ENCODE data around the gene DRD4.

The DRD4 gene

DNA sequence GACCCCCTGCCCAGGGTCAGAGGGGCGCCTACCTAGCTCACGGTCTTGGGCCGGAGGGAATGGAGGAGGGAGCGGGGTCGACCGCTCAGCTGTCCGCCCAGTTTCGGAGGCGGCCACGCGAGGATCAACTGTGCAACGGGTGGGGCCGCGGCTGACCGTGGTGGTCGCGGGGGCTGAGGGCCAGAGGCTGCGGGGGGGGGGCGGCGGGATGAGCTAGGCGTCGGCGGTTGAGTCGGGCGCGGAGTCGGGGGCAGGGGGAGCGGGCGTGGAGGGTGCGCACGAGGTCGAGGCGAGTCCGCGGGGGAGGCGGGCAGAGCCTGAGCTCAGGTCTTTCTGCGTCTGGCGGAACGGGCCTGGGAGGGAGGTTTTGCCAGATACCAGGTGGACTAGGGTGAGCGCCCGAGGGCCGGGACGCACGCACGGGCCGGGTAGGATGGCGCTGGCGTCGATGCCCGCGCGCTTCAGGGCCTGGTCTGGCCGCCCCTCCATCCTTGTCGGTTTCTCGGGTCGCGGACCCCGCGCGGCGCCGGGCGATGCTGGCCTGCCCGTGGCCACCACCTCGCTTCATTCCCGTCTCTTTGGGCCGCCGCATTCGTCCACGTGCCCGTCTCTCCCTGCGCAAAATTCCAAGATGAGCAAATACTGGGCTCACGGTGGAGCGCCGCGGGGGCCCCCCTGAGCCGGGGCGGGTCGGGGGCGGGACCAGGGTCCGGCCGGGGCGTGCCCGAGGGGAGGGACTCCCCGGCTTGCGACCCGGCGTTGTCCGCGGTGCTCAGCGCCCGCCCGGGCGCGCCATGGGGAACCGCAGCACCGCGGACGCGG lies at the start of gene DRD4:
TSS of gene DRD4 (plus strand) at position 759 of the 822 bp plus-strand sequence. CDS start at position 795, 36 bp downstream.
- no peak for DNase-seq

DNA sequence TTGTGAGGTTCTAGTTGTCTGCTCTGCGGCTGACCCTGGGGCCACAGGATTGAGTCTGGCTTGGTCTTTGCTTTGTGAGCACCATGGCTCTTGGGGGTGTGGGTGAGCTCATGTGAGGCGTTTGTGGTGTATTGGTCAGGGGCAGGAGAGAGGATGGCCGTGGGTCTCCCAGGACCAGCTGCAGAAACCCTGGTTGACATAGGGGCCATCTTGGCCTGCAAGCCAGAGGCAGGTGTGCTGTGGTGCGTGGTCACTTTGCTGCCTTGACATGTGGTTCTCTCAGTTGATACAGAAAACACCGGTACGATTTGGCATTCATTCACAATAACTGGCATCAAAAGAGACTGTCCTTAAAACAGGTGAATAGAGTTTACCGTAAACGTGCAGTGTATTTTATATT lies 49.5 kb upstream of the DRD4 start:
- no peak for DNase-seq

DNA sequence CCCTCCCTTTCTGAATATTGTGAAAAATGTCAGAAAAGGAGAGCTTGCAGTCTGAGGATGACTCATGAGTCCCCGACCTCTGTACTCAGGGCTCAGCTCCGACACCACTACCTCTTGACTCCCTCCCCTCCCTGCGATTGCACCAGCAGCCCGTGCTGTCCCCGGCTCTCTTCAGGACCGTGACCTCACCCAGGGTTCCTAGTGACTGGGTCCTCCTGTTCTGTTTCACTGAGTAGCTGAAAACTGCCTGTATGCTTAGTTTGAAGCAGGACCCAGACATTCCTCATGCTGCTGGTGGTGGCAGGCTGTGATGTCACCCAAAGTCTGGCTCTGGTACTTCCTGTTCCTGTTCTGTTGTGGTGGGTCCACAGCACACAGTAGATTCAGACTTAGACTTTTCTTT lies 49.1 kb upstream of the DRD4 start:
- peak; percentile 62 for DNase-seq

DNA sequence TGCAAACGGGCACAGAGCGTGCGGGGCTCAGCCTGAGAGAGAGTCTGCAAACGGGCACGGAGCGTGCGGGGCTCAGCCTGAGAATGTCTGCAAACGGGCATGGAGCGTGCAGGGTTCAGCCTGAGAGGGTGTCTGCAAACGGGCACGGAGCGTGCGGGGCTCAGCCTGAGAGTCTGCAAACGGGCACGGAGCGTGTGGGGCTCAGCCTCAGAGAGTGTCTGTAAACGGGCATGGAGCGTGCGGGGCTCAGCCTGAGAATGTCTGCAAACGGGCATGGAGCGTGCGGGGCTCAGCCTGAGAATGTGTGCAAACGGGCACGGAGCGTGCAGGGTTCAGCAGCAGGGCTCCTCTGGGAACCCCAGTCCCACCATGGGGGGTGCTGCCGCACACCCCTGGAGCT lies 47.3 kb upstream of the DRD4 start:
- DNase-seq = no peak

DNA sequence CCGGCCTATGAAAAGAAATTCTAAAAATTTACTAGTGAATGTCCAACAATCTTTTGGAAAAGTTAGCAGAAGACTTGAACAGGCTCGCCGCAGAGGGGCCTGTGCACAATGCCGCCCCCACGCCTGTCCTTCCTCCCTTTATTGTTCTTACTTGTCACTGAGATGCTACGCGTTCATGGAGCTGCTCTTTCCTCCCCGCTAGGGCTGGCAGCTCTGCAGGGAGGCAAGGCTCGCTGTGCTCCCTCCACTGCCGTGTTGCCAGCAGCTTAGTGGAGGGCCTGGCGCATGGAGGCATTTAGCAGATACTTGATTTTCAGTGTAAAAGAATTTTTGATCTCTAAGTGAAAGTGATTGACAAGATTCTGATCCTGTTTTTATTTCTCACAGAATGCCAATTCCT lies 46.1 kb upstream of the DRD4 start:
- DNase-seq = no peak

DNA sequence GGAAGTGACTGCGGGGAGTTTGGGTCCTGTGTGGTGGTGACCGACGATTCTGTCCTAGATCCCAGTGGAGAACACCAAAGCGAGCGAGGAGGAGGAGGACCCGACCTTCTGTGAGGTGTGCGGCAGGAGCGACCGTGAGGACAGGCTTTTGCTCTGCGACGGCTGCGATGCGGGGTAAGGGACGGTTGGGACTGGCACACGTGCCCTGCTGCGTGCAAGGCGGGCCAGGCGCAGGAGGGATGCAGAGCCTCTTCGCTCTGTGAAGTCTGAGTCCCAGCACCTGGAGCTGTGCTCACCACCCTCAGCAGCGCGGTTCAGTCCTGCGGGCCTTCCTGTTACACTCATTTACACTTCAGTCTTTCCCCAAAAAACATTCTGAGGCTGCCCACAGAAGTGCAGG lies 44.6 kb upstream of the DRD4 start:
- no peak for DNase-seq

DNA sequence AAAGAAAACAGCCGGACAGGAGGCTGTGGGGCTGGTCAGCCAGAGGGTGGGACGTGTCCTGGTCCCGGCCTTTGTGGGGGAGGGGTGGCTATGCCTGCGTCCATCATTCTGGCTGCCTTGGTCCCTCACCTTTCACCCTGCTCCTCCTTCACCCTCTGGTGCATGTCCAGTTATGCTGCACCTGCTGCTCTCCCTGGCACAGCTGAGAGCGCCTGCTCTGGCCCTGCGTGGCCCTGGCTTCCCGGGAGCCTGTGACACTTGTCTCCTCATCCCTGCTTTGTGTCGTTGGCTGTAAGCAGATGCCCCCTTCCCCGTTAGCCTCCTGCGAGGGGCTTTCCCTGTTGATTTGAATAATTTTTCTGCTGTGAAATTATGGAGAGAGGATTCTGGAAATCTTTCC lies 44.2 kb upstream of the DRD4 start:
- DNase-seq = no peak

DNA sequence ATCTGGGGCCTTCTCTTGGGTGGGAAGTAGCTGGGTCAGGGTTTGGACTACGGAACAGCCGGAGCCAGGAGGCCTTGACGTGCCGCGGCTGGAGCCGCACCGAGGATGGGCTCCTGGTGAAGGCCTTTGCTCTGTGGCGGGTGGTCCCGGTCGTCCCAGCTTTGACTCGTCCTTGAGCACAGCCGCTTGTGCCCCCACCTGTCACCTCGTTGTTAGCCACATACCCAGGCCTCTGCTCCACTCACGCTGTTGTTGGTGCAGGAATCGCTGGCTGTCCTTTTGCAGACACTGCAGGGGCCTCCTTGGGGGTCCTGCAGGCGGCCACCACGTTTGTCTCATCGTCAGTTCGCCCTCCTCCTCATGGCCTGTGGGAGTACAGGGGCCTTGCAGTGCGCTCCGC lies 43.7 kb upstream of the DRD4 start:
- DNase-seq = no peak

DNA sequence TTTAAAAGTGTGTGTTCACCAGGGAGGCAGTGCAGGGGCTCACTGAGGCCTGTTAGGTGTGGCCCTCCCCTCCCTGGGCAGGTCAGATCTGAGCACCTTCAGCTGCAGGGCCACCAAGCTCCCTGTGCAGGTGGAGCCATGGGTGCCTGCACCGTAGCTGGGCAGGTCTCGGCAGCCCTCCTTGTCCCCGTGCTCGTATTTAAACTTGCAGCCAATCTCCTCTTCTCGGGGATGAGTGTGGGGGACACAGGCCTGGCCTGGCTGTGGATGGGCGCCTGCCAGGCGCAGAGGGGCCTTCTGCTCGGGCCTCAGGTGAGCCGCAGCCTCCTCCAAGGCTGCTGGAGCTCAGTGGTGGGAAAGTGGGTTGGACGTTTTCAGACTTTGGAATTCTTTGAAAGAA lies 41.7 kb upstream of the DRD4 start:
- no peak for DNase-seq

DNA sequence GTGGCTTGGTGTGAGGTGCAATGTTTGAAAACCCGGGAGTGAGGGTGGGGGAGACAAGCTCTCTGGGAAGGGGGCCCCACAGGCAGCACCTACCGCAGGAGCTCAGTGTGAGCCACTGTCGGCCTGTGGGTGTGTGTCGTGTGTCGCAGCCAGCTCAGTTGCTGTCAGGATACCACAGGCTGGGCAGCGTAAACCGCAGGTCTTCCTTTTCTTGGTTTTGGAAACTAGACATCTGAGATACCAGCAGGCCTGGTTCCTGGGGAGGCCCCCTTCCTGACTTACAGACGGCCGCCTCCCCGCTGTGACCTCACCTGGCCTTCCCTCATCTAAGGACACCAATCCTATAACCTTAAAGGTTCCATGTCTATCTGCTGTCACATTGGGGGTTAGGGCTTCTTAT lies 40.7 kb upstream of the DRD4 start:
- DNase-seq = no peak

DNA sequence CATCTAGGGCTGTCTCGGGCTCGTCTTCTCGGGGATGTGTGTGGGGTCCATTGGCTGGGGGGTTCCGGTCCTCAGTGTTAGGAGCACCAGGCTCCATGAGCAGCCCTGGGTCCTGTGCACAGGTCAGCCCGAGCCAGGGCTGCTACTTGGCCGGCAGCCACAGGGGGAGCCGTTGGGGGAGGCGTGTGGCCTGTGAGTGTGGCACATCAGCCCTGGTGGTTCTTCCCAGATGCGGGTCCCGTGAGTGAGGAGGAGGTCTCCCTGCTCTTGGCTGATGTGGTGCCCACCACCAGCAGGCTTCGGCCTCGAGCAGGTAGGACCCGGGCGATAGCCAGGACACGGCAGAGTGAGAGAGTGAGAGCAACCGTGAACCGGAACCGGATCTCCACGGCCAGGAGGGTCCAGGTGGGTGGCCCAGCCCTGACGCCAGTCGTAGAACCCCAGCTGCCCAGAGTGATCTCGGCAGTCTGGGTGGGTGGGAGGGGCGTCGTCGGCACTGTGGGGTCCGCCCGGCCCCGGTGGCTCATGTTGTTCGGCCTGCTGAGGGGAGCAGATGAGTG lies 39.8 kb upstream of the DRD4 start:
- no peak for DNase-seq

DNA sequence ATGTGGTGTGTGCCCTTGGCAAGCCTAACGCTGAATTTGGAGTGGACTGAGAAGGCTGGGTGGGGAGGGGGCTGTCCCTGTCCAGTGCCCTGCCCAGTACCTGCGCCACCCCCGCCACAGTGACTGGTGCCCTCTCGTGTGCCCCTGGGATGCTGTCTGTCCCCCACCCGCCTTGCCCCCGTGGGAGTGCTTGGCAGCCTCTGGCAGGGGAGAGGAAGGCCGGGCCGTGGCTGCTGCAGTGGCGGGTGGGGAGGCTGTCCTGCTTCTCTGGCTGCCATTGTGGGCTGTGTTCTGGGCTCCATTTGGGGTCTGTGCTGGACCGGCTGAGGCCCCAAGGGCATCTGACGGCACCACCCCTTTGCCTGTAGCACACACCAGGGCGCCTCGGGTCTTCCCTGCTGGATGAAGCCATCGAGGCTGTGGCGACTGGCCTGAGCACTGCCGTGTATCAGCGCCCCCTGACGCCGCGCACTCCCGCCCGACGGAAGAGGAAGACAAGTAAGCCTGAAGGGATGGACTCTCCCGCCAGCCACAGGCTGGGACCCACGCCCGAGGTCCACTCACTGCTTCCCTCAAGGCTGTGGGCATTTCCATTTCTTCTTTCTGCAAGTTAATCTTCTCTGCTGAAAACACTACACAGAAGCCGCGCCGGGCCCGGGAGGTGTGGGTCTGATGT lies 38.9 kb upstream of the DRD4 start:
- no peak for DNase-seq

DNA sequence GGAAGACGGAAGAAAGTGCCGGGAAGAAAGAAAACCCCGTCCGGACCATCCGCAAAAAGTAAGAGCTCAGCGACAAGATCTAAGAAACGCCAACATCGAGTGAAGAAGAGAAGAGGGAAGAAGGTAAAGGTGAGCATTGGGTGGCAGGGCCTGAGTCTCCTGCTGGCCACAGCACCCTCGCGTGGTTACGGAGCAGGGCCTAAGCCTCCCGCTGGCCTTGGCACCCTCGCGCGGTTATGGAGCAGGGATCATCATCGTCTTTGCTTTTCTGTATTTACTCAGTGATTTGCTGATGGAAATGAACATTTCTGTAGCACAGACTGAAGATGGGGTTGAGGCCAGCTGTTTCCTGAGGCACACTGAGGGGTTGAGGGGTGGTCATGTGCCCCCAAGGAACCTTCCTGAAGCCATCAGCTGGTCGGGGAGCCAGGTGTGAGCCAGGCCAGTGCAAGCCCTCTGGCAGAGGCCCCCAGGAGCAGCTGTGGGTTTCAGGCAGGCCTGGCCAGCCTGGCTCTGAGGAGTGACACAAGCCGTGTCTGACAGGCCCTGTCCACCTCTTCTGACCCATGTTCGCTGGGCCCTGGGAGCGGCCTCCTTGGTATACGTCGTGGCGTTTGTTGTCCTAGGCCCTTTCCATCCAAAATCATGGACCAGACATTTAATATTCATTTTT lies 35.4 kb upstream of the DRD4 start:
- DNase-seq = no peak

DNA sequence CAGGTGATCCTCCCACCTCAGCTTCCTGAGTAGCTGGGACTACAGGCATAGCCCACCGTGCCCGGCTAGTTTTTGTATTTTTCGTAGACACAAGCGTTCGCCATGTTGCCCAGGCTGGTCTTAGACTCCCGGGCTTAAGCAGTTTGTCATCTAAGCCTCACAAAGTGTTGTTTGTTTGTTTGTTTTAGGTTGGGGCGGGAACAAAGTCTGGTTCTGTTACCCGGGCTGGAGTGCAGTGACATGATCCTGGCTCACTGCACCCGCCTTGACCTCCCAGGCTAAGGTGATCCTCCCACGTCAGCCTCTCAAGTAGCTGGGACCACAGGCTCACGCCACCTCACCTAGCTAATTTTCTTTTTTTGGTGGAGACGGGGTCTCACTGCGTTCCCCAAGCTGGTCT lies 33.9 kb upstream of the DRD4 start:
- no peak for DNase-seq

DNA sequence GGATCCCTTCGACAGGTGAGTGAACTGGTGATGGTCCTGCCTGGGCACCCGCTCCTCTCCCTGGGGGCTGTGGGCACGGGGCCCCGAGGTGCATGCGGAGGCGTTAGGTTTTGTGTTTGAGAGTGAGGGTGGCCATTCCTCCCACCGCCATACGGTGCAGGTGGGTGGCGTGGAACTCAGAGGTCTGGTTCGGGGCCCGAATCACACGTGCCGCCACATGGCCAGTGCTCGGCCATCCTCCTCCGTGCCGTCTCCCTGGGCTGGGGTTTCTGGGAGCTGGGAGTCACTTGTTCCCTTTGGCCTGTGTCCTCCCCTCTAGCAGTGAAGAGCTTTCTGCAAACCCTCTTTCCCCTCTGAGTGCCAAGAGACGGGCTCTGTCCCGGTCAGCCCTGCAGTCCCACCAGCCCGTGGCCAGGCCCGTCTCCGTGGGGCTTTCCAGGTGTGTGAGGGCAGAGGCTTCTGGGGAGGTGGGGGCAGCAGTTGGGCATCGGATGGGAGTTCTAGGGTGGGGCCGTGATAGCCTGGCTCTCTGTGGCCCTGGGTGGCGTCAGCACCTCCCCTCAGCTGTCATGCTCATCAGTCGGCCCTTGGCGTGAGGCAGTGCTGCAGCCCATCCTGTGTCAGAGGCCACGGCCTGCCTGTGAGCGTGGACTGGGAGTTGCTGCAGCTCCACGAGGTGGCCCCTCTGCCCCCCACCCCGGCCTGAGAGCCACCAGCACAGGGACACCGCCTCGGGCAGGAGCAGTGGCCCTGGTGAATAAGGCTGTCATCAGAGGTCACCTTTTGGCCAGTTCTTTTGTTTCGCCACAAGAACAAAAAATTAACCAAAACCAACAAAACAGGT lies 31.6 kb upstream of the DRD4 start:
- DNase-seq = no peak

DNA sequence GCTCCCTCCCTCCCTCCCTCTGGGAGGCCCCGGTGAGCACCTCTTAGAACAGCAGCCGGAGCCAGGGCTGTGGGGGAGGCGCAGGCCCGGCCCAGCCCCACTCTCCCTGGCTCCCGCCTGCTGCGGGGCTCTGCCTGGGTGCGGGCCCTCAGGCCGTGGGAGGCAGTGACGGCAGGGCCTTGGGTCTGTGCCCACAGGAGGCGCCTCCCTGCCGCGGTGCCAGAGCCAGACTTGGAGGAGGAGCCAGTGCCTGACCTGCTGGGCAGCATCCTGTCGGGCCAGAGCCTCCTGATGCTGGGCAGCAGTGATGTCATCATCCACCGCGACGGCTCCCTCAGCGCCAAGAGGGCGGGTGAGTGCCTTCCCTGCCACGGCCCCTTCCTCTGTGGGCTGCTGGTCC lies 30.8 kb upstream of the DRD4 start:
- no peak for DNase-seq

DNA sequence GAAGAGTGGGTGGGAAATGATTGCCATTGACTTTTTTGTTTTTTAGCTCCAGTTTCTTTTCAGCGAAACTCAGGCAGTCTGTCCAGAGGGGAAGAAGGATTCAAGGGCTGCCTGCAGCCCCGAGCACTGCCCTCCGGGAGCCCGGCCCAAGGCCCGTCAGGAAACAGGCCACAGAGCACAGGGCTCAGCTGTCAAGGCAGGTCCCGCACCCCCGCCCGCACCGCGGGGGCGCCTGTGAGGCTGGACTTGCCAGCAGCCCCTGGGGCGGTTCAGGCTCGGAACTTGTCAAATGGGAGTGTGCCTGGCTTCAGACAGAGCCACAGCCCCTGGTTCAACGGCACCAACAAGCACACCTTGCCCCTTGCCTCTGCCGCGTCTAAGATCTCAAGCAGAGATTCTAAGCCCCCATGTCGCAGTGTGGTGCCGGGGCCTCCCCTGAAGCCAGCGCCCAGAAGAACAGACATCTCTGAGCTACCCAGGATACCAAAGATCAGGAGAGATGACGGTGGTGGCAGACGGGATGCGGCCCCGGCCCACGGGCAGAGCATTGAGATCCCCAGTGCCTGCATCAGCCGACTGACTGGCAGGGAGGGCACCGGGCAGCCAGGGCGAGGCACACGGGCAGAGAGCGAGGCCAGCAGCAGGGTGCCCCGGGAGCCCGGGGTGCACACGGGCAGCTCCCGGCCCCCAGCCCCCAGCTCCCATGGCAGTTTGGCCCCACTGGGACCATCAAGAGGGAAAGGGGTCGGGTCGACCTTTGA lies 29.9 kb upstream of the DRD4 start:
- no peak for DNase-seq

DNA sequence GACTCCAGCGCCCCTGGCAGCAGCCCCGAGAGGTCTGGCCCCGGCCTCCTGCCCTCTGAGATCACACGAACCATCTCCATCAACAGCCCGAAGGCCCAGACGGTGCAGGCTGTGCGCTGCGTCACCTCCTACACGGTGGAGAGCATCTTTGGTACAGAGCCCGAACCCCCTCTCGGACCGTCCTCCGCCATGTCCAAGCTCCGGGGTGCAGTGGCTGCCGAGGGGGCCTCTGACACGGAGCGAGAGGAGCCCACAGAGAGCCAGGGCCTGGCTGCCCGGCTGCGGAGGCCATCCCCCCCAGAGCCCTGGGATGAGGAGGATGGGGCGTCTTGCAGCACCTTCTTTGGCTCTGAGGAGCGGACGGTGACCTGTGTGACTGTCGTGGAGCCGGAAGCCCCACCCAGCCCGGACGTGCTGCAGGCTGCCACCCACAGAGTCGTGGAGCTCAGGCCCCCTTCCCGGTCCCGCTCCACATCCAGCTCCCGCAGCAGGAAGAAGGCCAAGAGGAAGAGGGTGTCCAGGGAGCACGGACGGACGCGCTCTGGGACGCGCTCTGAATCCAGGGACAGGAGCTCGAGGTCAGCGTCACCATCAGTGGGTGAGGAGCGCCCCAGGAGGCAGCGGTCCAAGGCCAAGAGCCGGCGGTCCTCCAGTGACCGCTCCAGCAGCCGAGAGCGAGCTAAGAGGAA lies 29.0 kb upstream of the DRD4 start:
- DNase-seq = no peak

DNA sequence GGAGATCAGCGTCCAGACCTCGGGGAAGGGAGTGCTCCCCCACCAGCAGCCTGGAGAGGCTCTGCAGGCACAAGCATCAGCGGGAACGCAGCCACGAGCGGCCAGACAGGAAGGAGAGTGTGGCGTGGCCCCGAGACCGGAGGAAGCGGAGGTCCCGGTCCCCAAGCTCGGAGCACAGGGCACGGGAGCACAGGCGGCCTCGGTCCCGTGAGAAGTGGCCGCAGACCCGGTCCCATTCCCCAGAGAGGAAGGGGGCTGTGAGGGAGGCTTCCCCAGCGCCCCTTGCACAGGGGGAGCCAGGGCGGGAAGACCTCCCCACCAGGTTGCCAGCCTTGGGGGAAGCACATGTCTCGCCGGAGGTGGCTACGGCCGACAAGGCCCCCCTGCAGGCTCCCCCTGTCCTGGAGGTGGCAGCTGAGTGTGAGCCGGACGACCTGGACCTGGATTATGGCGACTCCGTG lies 28.2 kb upstream of the DRD4 start:
- DNase-seq = no peak

DNA sequence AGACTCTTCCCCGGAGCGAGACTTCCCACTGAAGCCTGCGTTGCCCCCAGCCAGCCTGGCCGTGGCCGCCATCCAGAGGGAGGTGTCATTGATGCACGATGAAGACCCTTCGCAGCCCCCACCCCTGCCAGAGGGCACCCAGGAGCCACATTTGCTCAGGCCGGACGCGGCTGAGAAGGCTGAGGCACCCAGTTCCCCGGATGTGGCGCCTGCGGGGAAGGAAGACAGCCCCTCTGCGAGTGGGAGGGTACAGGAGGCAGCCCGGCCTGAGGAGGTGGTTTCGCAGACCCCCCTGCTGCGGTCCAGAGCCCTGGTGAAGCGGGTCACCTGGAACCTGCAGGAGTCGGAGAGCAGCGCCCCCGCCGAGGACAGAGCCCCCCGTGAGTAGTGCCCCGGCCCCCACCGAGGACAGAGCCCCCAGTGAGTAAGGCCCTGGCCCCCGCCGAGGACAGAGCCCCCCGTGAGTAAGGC lies 27.7 kb upstream of the DRD4 start:
- no peak for DNase-seq

DNA sequence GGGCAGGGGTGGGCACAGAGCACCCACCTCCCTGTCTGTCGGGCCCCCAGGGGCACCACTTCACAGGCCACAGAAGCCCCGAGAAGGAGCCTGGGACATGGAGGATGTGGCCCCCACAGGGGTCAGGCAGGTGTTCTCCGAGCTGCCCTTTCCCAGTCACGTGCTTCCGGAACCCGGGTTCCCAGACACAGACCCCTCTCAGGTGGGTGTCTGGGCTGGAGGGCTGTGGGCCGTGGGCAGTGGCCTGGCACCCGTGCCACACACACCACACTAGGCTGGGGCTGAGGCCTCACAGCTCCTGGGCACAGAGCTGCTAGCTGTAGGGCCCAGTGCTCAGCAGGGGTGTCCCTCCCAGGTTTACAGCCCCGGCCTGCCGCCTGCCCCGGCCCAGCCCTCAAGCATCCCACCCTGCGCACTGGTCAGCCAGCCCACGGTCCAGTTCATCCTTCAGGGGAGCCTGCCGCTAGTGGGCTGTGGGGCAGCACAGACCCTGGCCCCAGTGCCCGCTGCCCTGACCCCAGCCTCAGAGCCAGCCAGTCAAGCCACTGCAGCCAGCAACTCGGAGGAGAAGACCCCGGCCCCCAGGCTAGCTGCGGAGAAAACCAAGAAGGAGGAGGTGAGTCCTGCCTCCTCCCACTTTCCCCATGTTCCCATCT lies 26.8 kb upstream of the DRD4 start:
- DNase-seq = peak; percentile 23

All from activated CD4-positive, alpha-beta T cell treated with anti-CD3 and anti-CD28 coated beads for 1 hour (primary cell).